HFF-Myc (cell line): ENCODE data around the gene KCMF1.
A peak's percentile ranks its signal among the peaks of the same experiment; 100 is the strongest.

Experiments
- DNase-seq: peaks from one replicate; pipeline ENCODE4 v3.0.0-alpha.2; 2011; ENCODE audit warnings: low read depth; ENCODE audit errors: extremely low read depth
- H3K4me3 ChIP-seq: replicated peaks from 2 replicates; pipeline ENCODE4 v1.5.1; 2011; ENCODE audit warnings: low read depth, mild to moderate bottlenecking, control low read depth, low read length
- TF ChIP-seq, protein P1 (sequence below): IDR thresholded peaks from 2 replicates; pipeline ENCODE4 v1.5.1; 2012; ENCODE audit warnings: mild to moderate bottlenecking, low read depth, low read length, control low read depth; ENCODE audit errors: missing control alignments

KCMF1 gene

DNA sequence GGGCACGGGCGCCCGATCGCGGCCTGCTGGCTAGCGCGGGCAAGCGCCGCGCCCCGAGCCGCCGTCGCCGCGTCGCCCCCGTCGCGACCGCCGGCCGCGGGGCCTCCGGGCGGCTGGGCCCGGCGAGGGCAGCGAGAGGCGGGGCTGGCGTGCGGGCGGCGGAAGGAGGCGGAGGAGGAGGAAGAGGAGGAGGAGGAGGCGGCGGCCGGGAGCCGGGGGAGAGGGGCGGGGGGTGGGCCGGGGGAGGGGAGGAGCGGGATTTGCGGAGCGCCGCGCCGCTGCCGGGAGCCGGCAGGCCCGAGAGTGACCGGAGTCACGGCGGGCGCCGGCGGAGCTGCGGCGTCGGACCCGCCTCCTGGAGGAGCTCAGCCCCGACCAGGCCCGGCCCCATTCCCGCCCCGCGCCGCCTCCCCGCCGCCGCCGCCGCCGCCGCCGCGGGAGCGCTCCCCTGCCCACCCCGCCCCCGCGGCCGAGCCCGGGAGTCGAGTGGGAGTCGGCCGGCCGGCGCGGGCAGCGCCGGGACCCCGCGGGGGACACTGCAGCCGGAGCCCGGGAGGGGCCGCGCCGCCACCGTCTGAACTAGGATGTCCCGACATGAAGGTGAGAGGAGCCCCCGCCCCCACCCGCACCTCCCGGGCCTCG is at the start of gene KCMF1:
Gene KCMF1 (plus strand): TSS at position 294 of the 642 bp plus-strand sequence. CDS start 291 bp downstream, at position 585.
- no peak for DNase-seq
- TF ChIP-seq, protein P1, sequence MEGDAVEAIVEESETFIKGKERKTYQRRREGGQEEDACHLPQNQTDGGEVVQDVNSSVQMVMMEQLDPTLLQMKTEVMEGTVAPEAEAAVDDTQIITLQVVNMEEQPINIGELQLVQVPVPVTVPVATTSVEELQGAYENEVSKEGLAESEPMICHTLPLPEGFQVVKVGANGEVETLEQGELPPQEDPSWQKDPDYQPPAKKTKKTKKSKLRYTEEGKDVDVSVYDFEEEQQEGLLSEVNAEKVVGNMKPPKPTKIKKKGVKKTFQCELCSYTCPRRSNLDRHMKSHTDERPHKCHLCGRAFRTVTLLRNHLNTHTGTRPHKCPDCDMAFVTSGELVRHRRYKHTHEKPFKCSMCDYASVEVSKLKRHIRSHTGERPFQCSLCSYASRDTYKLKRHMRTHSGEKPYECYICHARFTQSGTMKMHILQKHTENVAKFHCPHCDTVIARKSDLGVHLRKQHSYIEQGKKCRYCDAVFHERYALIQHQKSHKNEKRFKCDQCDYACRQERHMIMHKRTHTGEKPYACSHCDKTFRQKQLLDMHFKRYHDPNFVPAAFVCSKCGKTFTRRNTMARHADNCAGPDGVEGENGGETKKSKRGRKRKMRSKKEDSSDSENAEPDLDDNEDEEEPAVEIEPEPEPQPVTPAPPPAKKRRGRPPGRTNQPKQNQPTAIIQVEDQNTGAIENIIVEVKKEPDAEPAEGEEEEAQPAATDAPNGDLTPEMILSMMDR = no peak
- H3K4me3 ChIP-seq = peak within 1 kb of the TSS; percentile 86

DNA sequence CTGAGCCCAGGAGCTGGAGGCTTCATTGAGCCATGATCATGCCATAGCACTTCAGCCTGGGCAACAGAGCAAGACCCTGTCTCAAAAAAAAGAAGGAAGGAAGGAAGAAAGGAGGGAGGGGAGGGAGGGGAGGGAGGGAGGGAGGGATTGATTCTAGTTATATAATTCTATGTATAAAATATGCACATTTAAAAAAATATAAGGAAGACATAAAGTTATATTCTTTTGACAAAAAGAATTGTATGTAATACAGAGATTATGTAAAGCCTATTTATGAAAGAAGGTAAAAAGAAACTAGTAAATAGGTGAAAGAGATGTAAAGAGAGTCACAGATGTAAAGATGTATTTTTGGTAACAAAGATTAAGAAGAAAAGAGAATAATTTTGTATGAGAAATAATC is 48.0 kb upstream of the KCMF1 start:
- H3K4me3 ChIP-seq = no peak overlapping the region
- DNase-seq = no peak
- TF ChIP-seq, protein P1 = no peak

DNA sequence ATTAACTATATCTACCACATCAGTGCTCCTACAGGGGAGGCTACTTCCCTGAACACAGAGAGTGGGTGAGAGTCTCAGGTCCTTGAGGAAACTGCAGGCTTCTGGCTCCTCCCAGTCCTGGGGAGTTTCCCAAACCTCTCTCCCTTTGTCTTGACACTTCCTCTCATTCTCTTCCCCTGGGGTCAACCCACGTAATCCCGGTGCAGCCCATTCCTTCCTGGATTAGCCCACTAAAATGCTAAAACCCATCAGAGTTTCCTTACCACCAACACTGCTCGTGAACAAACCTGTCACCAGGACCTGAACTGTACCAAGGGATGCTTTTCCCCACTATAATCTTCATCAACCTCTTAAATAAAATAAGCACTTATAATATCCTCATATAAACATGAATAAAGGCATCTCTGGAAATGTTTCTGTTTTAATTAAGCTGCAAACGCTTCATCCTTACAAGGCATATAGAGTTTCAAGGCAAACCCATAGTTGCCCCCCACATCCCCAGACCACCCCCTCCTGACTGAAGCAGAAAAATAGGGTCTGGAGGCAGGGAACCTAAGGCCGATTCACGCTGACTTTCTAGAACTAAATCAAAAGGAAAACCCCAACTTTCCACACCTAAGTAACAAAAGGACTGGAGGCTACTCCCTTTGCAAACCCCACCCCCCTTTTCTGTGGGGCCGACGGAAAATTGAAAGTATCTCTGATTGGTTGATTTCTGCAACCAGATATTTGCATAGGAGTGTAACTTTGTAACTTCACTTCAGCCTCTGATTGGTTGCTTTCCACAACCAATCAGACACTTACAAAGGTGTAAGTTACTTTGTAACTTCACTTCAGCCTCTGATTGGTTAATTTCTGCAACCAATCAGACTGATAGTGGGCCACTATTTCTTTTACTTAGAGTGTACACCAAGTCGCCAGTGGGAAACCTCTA is 46.5 kb upstream of the KCMF1 start:
- TF ChIP-seq, protein P1 = no peak
- no peak overlapping the region for H3K4me3 ChIP-seq
- no peak for DNase-seq

DNA sequence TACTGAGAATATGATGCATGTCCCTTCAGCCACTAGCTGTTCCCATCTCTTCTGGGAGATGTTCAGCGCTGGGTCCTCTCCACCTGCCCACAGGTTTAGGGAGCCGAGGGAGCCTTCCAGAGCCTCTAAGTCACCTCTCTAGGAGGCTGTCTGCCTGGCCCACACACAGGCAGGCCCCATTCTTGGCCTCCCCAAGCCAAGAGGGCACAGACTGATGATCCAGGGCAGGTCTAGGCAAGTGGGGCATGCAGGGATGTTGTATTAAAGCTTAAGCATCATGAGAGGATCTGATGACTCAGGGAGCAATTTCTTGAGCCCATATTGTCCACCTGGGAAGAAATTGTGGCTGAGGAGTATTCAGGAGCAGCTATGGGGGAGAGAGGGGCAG is 45.6 kb upstream of the KCMF1 start:
- TF ChIP-seq, protein P1 = no peak
- H3K4me3 ChIP-seq = no peak overlapping the region
- DNase-seq = no peak

DNA sequence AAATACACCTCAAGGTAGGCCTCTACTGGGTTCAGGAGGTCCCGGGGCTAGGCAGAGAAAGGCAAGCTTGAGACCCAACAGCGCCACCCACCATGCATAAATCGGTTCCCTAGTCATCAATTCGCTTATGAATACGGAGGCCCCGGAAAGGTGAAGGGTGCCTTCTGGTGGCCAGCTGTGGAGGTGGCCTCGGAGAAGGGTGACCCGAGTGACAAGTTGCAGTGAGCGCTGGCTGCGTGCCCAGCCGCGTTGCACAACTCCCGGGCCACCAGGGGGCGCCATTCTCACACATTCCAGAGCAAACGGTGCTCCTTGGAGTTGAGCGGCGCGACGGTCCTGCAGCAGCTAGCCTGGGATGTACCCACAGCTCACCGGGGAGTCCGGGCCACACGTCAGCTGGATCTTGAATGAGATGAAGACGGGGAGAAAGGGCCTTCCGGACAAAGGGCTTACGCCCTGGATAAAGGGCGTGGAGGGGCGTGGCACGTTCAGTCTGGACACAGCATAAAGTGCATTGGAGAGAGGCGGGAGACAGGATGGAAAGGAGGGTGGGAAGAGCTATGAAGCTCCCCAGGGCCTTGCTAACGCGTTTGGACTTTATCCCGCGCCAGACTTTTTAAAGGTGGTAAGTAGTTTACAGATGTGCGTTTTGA is 45.1 kb upstream of the KCMF1 start:
- H3K4me3 ChIP-seq = peak overlapping the region; percentile 49
- DNase-seq = peak; percentile 83
- TF ChIP-seq, protein P1 = peak; percentile 87

DNA sequence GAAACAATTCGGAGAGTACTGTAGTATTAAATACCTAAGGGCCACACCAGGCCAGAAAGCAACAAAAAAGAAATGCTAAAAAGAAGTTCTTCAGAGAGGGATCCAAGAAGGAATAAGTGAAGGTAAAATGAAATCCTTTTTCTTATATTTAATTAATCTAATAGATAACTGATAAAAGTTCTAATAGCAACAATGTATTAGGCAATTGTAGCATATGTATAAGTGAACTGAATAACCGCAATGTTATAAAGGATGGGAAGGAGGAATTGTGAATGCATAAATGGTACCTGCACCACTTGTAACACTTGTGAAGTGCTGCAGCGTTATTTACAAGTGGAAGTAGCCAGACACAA is 43.7 kb upstream of the KCMF1 start:
- no peak overlapping the region for H3K4me3 ChIP-seq

More for the DNA sequence above, 43.7 kb upstream of the KCMF1 start:
- TF ChIP-seq, protein P1 = no peak
- no peak for DNase-seq
